Activated T-helper 17 cell treated with anti-CD3 and anti-CD28 coated beads, Interleukin-2, amount 50 U/mL, for 72 hours (primary cell): ENCODE data around the gene SPATA46. TPM values are rescaled to one million over a fixed set of nuclear protein-coding genes. Genes with fewer than 3 reads are reported as not detected.

Experiments
- ATAC-seq: fragments of 150-1000 bp; cut with Tn5 transposase; replicated peaks from 2 replicates; pipeline ENCODE4 v1.10.0; 2021; ENCODE audit warnings: mild to moderate bottlenecking, moderate library complexity
- H3K27ac Mint-ChIP-seq: one replicate; pipeline ENCODE4 v1.8.0; 2022; ENCODE audit warnings: mixed read lengths
- H3K27me3 Mint-ChIP-seq: one replicate; pipeline ENCODE4 v1.8.0; 2022; ENCODE audit warnings: mixed read lengths
- H3K36me3 Mint-ChIP-seq: one replicate; pipeline ENCODE4 v1.8.0; 2022; ENCODE audit warnings: low read depth, mild to moderate bottlenecking, mixed read lengths
- H3K4me1 Mint-ChIP-seq: one replicate; pipeline ENCODE4 v1.8.0; 2022; ENCODE audit warnings: mixed read lengths
- H3K4me3 Mint-ChIP-seq: one replicate; pipeline ENCODE4 v1.8.0; 2022; ENCODE audit warnings: mild to moderate bottlenecking, mixed read lengths
- H3K9me3 Mint-ChIP-seq: one replicate; pipeline ENCODE4 v1.8.0; 2022; ENCODE audit warnings: mixed read lengths
- total RNA-seq, 2 donors: library from RNA; stranded (reverse); gene quantifications; one replicate each; pipeline ENCODE4 v1.2.3, GENCODE V29; 2022

Gene SPATA46
- total RNA-seq, 2 donors from 2014 or later, result not detected

- ATAC-seq, result no peak
- H3K4me1 Mint-ChIP-seq, result no peaks in the 10 kb centered on the region
- H3K27ac Mint-ChIP-seq, result no peak overlapping the region
- no peaks in the 10 kb centered on the region for H3K9me3 Mint-ChIP-seq
- H3K4me3 Mint-ChIP-seq, result no peak overlapping the region
- H3K27me3 Mint-ChIP-seq, result peaks cover 12% of the 10 kb centered on the region
- H3K36me3 Mint-ChIP-seq, result no peaks in the 10 kb centered on the region
Measured at GRCh38 chr1:162386292-162387225, 9.9 kb upstream of the SPATA46 start.

- no peak overlapping the region for H3K4me3 Mint-ChIP-seq
- no peaks in the 10 kb centered on the region for H3K4me1 Mint-ChIP-seq
- H3K27me3 Mint-ChIP-seq, result peaks cover 12% of the 10 kb centered on the region
- H3K36me3 Mint-ChIP-seq, result no peaks in the 10 kb centered on the region
- H3K27ac Mint-ChIP-seq, result no peak overlapping the region
- ATAC-seq, result no peak
- H3K9me3 Mint-ChIP-seq, result no peaks in the 10 kb centered on the region
Measured at GRCh38 chr1:162385702-162386101, 9.0 kb upstream of the SPATA46 start.

GRCh38 chr1:162385280-162385623 is 8.6 kb upstream of the SPATA46 start:
- ATAC-seq, result no peak
- H3K27ac Mint-ChIP-seq, result no peak overlapping the region
- H3K4me1 Mint-ChIP-seq, result no peaks in the 10 kb centered on the region

GRCh38 chr1:162384601-162385279 is 8.1 kb upstream of the SPATA46 start:
- peaks cover 7% of the 10 kb centered on the region for H3K27me3 Mint-ChIP-seq
- no peak overlapping the region for H3K4me3 Mint-ChIP-seq
- no peaks in the 10 kb centered on the region for H3K36me3 Mint-ChIP-seq
- H3K9me3 Mint-ChIP-seq, result no peaks in the 10 kb centered on the region
- ATAC-seq, result no peak
- H3K27ac Mint-ChIP-seq, result no peak overlapping the region
- no peaks in the 10 kb centered on the region for H3K4me1 Mint-ChIP-seq

More at GRCh38 chr1:162385280-162385623, 8.6 kb upstream of the SPATA46 start:
- Mint-ChIP-seq H3K36me3 (no peaks in the 10 kb centered on the region), H3K9me3 (no peaks in the 10 kb centered on the region), H3K4me3 (no peak overlapping the region), H3K27me3 (peaks cover 8% of the 10 kb centered on the region)

- Mint-ChIP-seq H3K4me1 (no peaks in the 10 kb centered on the region), H3K27me3 (peaks cover 7% of the 10 kb centered on the region), H3K4me3 (no peak overlapping the region), H3K27ac (no peak overlapping the region), H3K36me3 (no peaks in the 10 kb centered on the region), H3K9me3 (no peaks in the 10 kb centered on the region)
- no peak for ATAC-seq
Measured at GRCh38 chr1:162384116-162384515, 7.5 kb upstream of the SPATA46 start.

- no peaks in the 10 kb centered on the region for H3K4me1 Mint-ChIP-seq
- H3K27ac Mint-ChIP-seq, result no peak overlapping the region
- no peak for ATAC-seq
- H3K4me3 Mint-ChIP-seq, result no peak overlapping the region
- peaks cover 7% of the 10 kb centered on the region for H3K27me3 Mint-ChIP-seq
- H3K36me3 Mint-ChIP-seq, result no peaks in the 10 kb centered on the region
- no peaks in the 10 kb centered on the region for H3K9me3 Mint-ChIP-seq
Measured at GRCh38 chr1:162383516-162383915, 6.9 kb upstream of the SPATA46 start.

GRCh38 chr1:162383091-162383490 is 6.4 kb upstream of the SPATA46 start:
- no peak overlapping the region for H3K4me3 Mint-ChIP-seq
- no peak overlapping the region for H3K27ac Mint-ChIP-seq
- no peaks in the 10 kb centered on the region for H3K9me3 Mint-ChIP-seq
- no peaks in the 10 kb centered on the region for H3K36me3 Mint-ChIP-seq
- peaks cover 7% of the 10 kb centered on the region for H3K27me3 Mint-ChIP-seq
- no peak for ATAC-seq
- no peaks in the 10 kb centered on the region for H3K4me1 Mint-ChIP-seq

GRCh38 chr1:162381941-162382750 is 5.5 kb upstream of the SPATA46 start:
- H3K27ac Mint-ChIP-seq, result no peak overlapping the region
- no peak for ATAC-seq
- no peaks in the 10 kb centered on the region for H3K9me3 Mint-ChIP-seq

GRCh38 chr1:162381383-162381782 is 4.7 kb upstream of the SPATA46 start, which contains the start of gene C1orf226:
Gene C1orf226, plus strand, starts transcription at chr1:162381728. Its CDS starts 174 bp downstream, at chr1:162381902.
- Mint-ChIP-seq H3K36me3 (no peaks in the 10 kb centered on the region), H3K4me3 (no peak within 1 kb of the TSS), H3K27me3 (no peaks in the 10 kb centered on the region), H3K9me3 (no peaks in the 10 kb centered on the region), H3K4me1 (no peaks in the 10 kb centered on the region), H3K27ac (no peak within 1 kb of the TSS)
- ATAC-seq, result no peak

More at GRCh38 chr1:162381941-162382750, 5.5 kb upstream of the SPATA46 start:
- no peak overlapping the region for H3K4me3 Mint-ChIP-seq
- no peaks in the 10 kb centered on the region for H3K4me1 Mint-ChIP-seq
- H3K27me3 Mint-ChIP-seq, result peaks cover 4% of the 10 kb centered on the region
- H3K36me3 Mint-ChIP-seq, result no peaks in the 10 kb centered on the region

- no peaks in the 10 kb centered on the region for H3K36me3 Mint-ChIP-seq
- H3K9me3 Mint-ChIP-seq, result no peaks in the 10 kb centered on the region
- no peaks in the 10 kb centered on the region for H3K27me3 Mint-ChIP-seq
- no peaks in the 10 kb centered on the region for H3K4me1 Mint-ChIP-seq
- ATAC-seq, result no peak
- H3K4me3 Mint-ChIP-seq, result no peak overlapping the region
- H3K27ac Mint-ChIP-seq, result no peak overlapping the region
Measured at GRCh38 chr1:162380061-162380846, 3.6 kb upstream of the SPATA46 start.

GRCh38 chr1:162375463-162375862 is 1.2 kb downstream of the SPATA46 start:
- H3K9me3 Mint-ChIP-seq, result no peaks in the 10 kb centered on the region
- H3K36me3 Mint-ChIP-seq, result no peaks in the 10 kb centered on the region
- no peaks in the 10 kb centered on the region for H3K27me3 Mint-ChIP-seq
- H3K27ac Mint-ChIP-seq, result no peak overlapping the region
- ATAC-seq, result no peak
- no peaks in the 10 kb centered on the region for H3K4me1 Mint-ChIP-seq
- no peak overlapping the region for H3K4me3 Mint-ChIP-seq

- no peaks in the 10 kb centered on the region for H3K9me3 Mint-ChIP-seq
- no peaks in the 10 kb centered on the region for H3K36me3 Mint-ChIP-seq
- H3K27me3 Mint-ChIP-seq, result no peaks in the 10 kb centered on the region
- no peak for ATAC-seq
- H3K4me3 Mint-ChIP-seq, result no peak overlapping the region
- H3K4me1 Mint-ChIP-seq, result no peaks in the 10 kb centered on the region
- no peak overlapping the region for H3K27ac Mint-ChIP-seq
Measured at GRCh38 chr1:162374406-162374805, 2.2 kb downstream of the SPATA46 start.

GRCh38 chr1:162373541-162374260 is 3.0 kb downstream of the SPATA46 start:
- no peaks in the 10 kb centered on the region for H3K4me1 Mint-ChIP-seq
- H3K36me3 Mint-ChIP-seq, result no peaks in the 10 kb centered on the region
- no peak for ATAC-seq
- H3K27me3 Mint-ChIP-seq, result no peaks in the 10 kb centered on the region
- H3K4me3 Mint-ChIP-seq, result no peak overlapping the region
- no peak overlapping the region for H3K27ac Mint-ChIP-seq
- H3K9me3 Mint-ChIP-seq, result no peaks in the 10 kb centered on the region
